Peyer's patch (tissue), 4 donors: ENCODE measurements around the gene RPS15A.

Source experiments
- POLR2A ChIP-seq, 2 donors: fragments of 450-650 bp; IDR thresholded peaks; one replicate each; pipeline ENCODE4 v1.5.1; 2017; ENCODE audit warnings: antibody characterized with exemption in 2 of 2, mild to moderate bottlenecking in 2 of 2, moderate library complexity in 2 of 2
- TF ChIP-seq, protein P1 (sequence below), 6 experiments: fragments of 450-650 bp in 4 of 6; fragments of 200-600 bp in 2 of 6; sonication (generic) in 1 of 6; IDR thresholded peaks; one replicate each; pipeline ENCODE4 v1.5.1; 2017 to 2019; ENCODE audit warnings: antibody characterized with exemption in 6 of 6, mild to moderate bottlenecking in 3 of 6, moderate library complexity in 1 of 6

DNA sequence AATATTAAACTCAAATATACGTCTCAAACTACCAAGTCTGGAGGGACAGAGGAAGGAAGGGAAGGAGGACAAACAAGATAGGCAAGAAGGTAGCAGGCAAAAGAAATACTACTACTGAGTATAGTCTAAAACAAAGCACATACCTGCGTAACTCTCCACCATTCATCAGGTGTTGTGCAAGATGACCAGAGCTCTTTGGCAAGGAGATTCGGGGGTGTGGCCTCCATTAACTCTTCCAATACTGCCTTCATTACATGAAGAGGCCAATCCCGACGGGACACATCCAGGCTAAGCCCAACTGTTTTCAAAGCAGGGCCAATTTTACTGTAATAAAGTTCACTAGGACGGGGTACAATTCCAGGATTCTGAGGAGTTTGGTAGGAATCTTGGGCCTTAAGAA, 49.4 kb upstream of the RPS15A start:
- no peak for TF ChIP-seq POLR2A (IDR thresholded peaks at IDR 0.05)
- TF ChIP-seq, protein P1, sequence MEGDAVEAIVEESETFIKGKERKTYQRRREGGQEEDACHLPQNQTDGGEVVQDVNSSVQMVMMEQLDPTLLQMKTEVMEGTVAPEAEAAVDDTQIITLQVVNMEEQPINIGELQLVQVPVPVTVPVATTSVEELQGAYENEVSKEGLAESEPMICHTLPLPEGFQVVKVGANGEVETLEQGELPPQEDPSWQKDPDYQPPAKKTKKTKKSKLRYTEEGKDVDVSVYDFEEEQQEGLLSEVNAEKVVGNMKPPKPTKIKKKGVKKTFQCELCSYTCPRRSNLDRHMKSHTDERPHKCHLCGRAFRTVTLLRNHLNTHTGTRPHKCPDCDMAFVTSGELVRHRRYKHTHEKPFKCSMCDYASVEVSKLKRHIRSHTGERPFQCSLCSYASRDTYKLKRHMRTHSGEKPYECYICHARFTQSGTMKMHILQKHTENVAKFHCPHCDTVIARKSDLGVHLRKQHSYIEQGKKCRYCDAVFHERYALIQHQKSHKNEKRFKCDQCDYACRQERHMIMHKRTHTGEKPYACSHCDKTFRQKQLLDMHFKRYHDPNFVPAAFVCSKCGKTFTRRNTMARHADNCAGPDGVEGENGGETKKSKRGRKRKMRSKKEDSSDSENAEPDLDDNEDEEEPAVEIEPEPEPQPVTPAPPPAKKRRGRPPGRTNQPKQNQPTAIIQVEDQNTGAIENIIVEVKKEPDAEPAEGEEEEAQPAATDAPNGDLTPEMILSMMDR (IDR thresholded peaks at IDR 0.05): no peak
